HepG2 (cell line): ENCODE data around the gene BTBD19. TPM values are rescaled to one million over a fixed set of nuclear protein-coding genes. Genes with fewer than 3 reads are reported as not detected.

Experiments used
- FOXK2 ChIP-seq: fragments of 450-650 bp; IDR thresholded peaks from 2 replicates; pipeline ENCODE4 v1.6.1; 2016
- KDM5B ChIP-seq: sonication (generic); formaldehyde crosslinking; IDR thresholded peaks from 2 replicates; pipeline ENCODE4 v1.4.0; 2020; ENCODE audit warnings: missing genetic modification reagents, mild to moderate bottlenecking, borderline replicate concordance
- KLF6 ChIP-seq: IDR thresholded peaks from 2 replicates; pipeline ENCODE4 v1.8.0; 2016; ENCODE audit warnings: missing biosample characterization, missing genetic modification reagents
- RCOR2 ChIP-seq: IDR thresholded peaks from 2 replicates; pipeline ENCODE4 v1.6.1; 2016; ENCODE audit warnings: missing biosample characterization, missing genetic modification reagents
- SRY ChIP-seq: sonication (generic); formaldehyde crosslinking; IDR thresholded peaks from 2 replicates; pipeline ENCODE4 v1.8.0; 2022; ENCODE audit warnings: mild to moderate bottlenecking, missing genetic modification reagents
- ZMYM3 ChIP-seq: sonication (generic); formaldehyde crosslinking; IDR thresholded peaks from 2 replicates; pipeline ENCODE4 v1.5.1; 2020; ENCODE audit warnings: mild to moderate bottlenecking, missing genetic modification reagents
- ZNF333 ChIP-seq: sonication (generic); formaldehyde crosslinking; IDR thresholded peaks from 2 replicates; pipeline ENCODE4 v1.4.0; 2020; ENCODE audit warnings: mild to moderate bottlenecking, missing genetic modification reagents, borderline replicate concordance
- ZNF441 ChIP-seq: sonication (generic); formaldehyde crosslinking; IDR thresholded peaks from 2 replicates; pipeline ENCODE4 v1.7.0; 2021; ENCODE audit warnings: missing genetic modification reagents, borderline replicate concordance
- ZNF510 ChIP-seq: sonication (generic); formaldehyde crosslinking; IDR thresholded peaks from 2 replicates; pipeline ENCODE4 v1.4.0; 2020; ENCODE audit warnings: low read depth, mild to moderate bottlenecking, missing genetic modification reagents
- polyA plus RNA-seq, 8 experiments: library from polyadenylated mRNA; depleted of rRNA in 3 of 8; stranded (reverse) in 7 of 8; unstranded in 1 of 8; fragments of >200 nt; fragmentation: Illumina TruSeq in 4 of 8; extraction: Trizol in 4 of 8; gene quantifications; 2 replicates each; pipeline versions ENCODE4 v1.2.1 to v1.2.3, GENCODE V29; 2011 to 2016; ENCODE audit warnings: low read depth in 4 of 8, missing spikeins in 1 of 8, mixed read lengths in 1 of 8; ENCODE audit not compliant: insufficient read depth in 1 of 8
- total RNA-seq, 5 experiments: library from RNA; depleted of rRNA; stranded (reverse); fragments of >200 nt; fragmentation: Illumina TruSeq; extraction: Trizol; gene quantifications; 2 replicates each; pipeline ENCODE4 v1.2.3, GENCODE V29; 2016; ENCODE audit warnings: low read depth in 1 of 5
- TF ChIP-seq, protein P1 (sequence below): sonication (generic); formaldehyde crosslinking; IDR thresholded peaks from 2 replicates; pipeline ENCODE4 v1.5.0; 2020; ENCODE audit warnings: missing genetic modification reagents
- TF ChIP-seq, protein P2 (sequence below), 2 experiments: sonication (generic) in 1 of 2; formaldehyde crosslinking in 1 of 2; IDR thresholded peaks; 2 replicates each; pipeline versions ENCODE4 v1.4.0 to v1.6.1; 2016 to 2020; ENCODE audit warnings: borderline replicate concordance in 1 of 2, low read depth in 1 of 2, mild to moderate bottlenecking in 1 of 2, missing genetic modification reagents in 1 of 2
- TF ChIP-seq, protein P3 (sequence below): sonication (generic); formaldehyde crosslinking; IDR thresholded peaks from 2 replicates; pipeline ENCODE4 v1.4.0; 2020; ENCODE audit warnings: missing genetic modification reagents, borderline replicate concordance
- TF ChIP-seq, protein P4 (sequence below): sonication (generic); formaldehyde crosslinking; IDR thresholded peaks from 2 replicates; pipeline ENCODE4 v1.8.1; 2023; ENCODE audit warnings: mild to moderate bottlenecking, missing genetic modification reagents

BTBD19 gene
- total and polyA plus RNA-seq, 2 of the 13 experiments (the other 11 are each of a cell fraction or from before 2014, with no cell fraction given): 2.7 to 6.7 TPM

DNA sequence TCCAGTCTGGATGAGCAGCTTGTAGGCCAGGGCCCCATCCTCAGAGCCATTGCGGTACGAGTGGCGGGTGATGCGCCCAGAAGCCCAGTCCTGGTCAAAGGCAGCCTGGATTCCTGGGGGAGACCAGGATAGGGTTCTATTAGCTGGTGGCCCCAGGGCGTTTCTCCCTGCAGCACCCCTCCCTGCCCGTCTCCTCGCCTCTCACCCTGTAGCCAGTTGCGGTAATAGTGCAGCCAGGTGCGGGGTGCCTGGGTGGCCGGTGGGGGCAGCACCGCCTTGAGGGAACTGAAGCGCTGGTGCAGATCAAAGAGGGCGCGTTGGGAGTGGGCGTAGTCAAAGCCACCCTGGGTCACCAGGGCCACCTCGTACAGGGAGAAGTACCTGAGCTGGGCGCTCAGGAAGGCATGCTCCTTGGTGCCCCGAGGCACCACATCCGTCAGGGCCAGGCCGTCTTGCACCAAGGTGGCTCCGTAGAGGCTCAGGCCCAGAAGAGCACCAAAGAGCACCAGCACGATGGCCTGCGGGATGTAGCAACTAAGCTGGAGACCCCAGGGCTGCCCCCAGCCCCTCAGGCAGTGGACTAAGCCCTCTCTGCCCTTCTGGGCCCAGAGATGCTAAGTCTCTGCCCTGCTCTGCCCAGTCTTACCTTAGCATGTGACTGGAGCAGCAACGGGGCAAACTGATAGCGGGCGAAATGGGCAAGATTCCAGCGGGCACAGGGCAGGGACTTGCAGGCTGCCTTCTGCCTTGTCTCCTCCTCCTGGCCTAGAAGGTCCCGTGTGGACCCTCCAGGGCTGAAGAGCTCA, 19.1 kb downstream of the BTBD19 start (continued):
- TF ChIP-seq, protein P1, sequence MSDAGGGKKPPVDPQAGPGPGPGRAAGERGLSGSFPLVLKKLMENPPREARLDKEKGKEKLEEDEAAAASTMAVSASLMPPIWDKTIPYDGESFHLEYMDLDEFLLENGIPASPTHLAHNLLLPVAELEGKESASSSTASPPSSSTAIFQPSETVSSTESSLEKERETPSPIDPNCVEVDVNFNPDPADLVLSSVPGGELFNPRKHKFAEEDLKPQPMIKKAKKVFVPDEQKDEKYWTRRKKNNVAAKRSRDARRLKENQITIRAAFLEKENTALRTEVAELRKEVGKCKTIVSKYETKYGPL (CRISPR knock-in tag): no peak
- TF ChIP-seq SRY (CRISPR knock-in tag) (no peak), ZNF333 (CRISPR knock-in tag) (peak; percentile 87; the same call in 1 of the 2 replicates), ZNF441 (CRISPR knock-in tag) (no peak; the same call in 1 of the 2 replicates), FOXK2 (no peak), RCOR2 (peak; percentile 22; the same call in 1 of the 2 replicates), ZNF510 (CRISPR knock-in tag) (no peak), KDM5B (CRISPR knock-in tag) (peak; percentile 73), KLF6 (CRISPR knock-in tag) (no peak), ZMYM3 (0 out of 2 replicates have a peak, but pooled peaks have one; percentile 13)
- TF ChIP-seq, protein P2, sequence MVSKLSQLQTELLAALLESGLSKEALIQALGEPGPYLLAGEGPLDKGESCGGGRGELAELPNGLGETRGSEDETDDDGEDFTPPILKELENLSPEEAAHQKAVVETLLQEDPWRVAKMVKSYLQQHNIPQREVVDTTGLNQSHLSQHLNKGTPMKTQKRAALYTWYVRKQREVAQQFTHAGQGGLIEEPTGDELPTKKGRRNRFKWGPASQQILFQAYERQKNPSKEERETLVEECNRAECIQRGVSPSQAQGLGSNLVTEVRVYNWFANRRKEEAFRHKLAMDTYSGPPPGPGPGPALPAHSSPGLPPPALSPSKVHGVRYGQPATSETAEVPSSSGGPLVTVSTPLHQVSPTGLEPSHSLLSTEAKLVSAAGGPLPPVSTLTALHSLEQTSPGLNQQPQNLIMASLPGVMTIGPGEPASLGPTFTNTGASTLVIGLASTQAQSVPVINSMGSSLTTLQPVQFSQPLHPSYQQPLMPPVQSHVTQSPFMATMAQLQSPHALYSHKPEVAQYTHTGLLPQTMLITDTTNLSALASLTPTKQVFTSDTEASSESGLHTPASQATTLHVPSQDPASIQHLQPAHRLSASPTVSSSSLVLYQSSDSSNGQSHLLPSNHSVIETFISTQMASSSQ (IDR thresholded peaks at IDR 0.05; ENCODE audit: low read depth): no peak
- TF ChIP-seq, protein P2 (CRISPR knock-in tag; IDR thresholded peaks at IDR 0.05; ENCODE audit: borderline replicate concordance): peak; percentile 22; the same call in 1 of the 2 replicates
- TF ChIP-seq, protein P3, sequence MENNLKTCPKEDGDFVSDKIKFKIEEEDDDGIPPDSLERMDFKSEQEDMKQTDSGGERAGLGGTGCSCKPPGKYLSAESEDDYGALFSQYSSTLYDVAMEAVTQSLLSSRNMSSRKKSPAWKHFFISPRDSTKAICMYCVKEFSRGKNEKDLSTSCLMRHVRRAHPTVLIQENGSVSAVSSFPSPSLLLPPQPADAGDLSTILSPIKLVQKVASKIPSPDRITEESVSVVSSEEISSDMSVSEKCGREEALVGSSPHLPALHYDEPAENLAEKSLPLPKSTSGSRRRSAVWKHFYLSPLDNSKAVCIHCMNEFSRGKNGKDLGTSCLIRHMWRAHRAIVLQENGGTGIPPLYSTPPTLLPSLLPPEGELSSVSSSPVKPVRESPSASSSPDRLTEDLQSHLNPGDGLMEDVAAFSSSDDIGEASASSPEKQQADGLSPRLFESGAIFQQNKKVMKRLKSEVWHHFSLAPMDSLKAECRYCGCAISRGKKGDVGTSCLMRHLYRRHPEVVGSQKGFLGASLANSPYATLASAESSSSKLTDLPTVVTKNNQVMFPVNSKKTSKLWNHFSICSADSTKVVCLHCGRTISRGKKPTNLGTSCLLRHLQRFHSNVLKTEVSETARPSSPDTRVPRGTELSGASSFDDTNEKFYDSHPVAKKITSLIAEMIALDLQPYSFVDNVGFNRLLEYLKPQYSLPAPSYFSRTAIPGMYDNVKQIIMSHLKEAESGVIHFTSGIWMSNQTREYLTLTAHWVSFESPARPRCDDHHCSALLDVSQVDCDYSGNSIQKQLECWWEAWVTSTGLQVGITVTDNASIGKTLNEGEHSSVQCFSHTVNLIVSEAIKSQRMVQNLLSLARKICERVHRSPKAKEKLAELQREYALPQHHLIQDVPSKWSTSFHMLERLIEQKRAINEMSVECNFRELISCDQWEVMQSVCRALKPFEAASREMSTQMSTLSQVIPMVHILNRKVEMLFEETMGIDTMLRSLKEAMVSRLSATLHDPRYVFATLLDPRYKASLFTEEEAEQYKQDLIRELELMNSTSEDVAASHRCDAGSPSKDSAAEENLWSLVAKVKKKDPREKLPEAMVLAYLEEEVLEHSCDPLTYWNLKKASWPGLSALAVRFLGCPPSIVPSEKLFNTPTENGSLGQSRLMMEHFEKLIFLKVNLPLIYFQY (CRISPR knock-in tag): no peak
- TF ChIP-seq, protein P4, sequence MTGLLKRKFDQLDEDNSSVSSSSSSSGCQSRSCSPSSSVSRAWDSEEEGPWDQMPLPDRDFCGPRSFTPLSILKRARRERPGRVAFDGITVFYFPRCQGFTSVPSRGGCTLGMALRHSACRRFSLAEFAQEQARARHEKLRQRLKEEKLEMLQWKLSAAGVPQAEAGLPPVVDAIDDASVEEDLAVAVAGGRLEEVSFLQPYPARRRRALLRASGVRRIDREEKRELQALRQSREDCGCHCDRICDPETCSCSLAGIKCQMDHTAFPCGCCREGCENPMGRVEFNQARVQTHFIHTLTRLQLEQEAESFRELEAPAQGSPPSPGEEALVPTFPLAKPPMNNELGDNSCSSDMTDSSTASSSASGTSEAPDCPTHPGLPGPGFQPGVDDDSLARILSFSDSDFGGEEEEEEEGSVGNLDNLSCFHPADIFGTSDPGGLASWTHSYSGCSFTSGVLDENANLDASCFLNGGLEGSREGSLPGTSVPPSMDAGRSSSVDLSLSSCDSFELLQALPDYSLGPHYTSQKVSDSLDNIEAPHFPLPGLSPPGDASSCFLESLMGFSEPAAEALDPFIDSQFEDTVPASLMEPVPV (CRISPR knock-in tag): no peak; the same call in 1 of the 2 replicates
